NB4 (cell line): Measurements from ENCODE around the gene EML3.
A peak's percentile ranks its signal among the peaks of the same experiment; 100 is the strongest.

Experiments used
- DNase-seq: peaks from one replicate; pipeline ENCODE4 v3.0.0; 2010; ENCODE audit warnings: low read depth
- H3K4me3 ChIP-seq: one replicate; pipeline ENCODE4 v1.5.1; 2011; ENCODE audit warnings: mild to moderate bottlenecking, low read depth, low read length, moderate library complexity
- MYC ChIP-seq: IDR thresholded peaks from 2 replicates; pipeline ENCODE4 v1.6.1; 2011; ENCODE audit warnings: low read depth, low read length
- POLR2A ChIP-seq: IDR thresholded peaks from 2 replicates; pipeline ENCODE4 v1.6.1; 2011; ENCODE audit warnings: mild to moderate bottlenecking; ENCODE audit not compliant: insufficient read length; ENCODE audit errors: extremely low read depth
- TF ChIP-seq, protein P1 (sequence below): IDR thresholded peaks from one replicate; pipeline ENCODE4 v1.5.1; 2012; ENCODE audit warnings: low read depth, low read length
- TF ChIP-seq, protein P2 (sequence below): IDR thresholded peaks from 2 replicates; pipeline ENCODE4 v1.6.1; 2011; ENCODE audit warnings: low read depth, low read length

Gene EML3

DNA sequence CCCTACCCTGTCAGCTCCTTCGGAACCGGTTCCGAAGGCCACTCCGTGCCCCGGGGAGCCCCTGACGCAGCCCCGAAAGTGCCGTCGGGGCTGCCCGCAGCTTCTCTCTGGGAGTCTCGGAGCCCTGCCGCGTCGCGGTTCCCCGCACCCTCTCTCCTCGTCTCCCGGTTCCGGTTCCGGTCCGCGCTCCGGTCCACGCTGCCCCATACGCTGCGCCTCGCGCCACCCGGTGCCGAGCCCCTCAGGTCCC is 11.5 kb downstream of the EML3 start:
- peak; percentile 60 for DNase-seq
- no peak for TF ChIP-seq POLR2A
- no peak; the same call in 1 of the 2 replicates for TF ChIP-seq MYC
- TF ChIP-seq, protein P1, sequence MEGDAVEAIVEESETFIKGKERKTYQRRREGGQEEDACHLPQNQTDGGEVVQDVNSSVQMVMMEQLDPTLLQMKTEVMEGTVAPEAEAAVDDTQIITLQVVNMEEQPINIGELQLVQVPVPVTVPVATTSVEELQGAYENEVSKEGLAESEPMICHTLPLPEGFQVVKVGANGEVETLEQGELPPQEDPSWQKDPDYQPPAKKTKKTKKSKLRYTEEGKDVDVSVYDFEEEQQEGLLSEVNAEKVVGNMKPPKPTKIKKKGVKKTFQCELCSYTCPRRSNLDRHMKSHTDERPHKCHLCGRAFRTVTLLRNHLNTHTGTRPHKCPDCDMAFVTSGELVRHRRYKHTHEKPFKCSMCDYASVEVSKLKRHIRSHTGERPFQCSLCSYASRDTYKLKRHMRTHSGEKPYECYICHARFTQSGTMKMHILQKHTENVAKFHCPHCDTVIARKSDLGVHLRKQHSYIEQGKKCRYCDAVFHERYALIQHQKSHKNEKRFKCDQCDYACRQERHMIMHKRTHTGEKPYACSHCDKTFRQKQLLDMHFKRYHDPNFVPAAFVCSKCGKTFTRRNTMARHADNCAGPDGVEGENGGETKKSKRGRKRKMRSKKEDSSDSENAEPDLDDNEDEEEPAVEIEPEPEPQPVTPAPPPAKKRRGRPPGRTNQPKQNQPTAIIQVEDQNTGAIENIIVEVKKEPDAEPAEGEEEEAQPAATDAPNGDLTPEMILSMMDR: no peak
- TF ChIP-seq, protein P2, sequence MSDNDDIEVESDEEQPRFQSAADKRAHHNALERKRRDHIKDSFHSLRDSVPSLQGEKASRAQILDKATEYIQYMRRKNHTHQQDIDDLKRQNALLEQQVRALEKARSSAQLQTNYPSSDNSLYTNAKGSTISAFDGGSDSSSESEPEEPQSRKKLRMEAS: no peak; the same call in 1 of the 2 replicates
- H3K4me3 ChIP-seq: peak overlapping the region; percentile 93

DNA sequence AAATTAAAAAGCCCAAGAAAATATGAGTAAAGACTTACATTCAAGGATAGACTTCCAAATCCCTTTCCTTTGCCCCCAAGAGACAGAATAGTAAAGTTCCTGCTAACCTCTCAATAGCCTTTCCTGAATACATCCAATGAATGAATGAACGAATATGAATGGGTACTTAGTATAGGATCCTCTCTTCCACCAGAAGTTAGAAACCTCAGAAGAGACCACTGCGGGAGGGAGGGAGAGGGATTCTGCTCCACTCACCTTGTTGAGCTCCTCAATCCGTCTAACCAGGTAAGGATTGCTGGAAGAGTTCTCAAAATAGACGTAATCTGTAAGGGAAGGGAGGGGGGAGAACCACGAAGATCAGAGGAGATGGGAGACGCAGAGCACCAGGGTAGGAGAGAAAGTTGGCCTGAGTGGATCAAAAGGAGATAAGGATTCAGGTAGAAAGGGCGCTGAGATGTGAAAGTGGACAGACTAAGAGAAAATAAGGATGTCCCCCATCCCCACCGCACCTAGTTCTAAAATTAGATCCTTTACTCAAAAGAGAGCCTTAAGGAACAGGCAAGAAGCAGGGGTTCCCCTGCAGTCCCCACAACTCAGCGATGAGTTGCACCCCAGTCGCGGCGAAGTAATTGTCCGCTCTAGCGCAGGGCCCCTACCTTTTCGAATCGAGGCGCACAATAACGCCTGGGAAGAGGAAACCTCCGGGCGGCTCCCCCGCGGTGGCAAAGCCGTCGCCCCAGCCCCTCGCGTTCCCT is 12.0 kb downstream of the EML3 start:
- peak overlapping the region; percentile 93 for H3K4me3 ChIP-seq
- TF ChIP-seq, protein P1: no peak
- TF ChIP-seq MYC (no peak), POLR2A (no peak)
- TF ChIP-seq, protein P2: no peak
- peak; percentile 59 for DNase-seq

DNA sequence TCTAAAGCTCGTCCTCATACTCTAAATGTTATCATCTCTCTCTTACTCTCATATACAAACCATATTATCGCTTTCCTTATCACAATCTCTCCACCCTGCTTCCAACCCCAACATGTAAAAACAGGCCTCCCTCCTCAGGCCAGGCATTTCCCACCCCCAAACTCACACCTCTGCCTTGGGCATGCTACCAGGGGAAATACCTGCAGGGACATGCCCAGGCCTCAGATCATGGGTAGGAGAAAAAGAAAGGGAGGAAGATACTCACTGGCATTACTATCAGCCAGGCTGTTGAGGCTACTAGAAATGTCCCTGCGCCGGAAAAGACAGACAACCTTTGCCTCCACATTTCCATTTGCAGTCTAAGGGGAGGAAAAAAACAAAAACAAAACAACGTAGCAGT is 12.7 kb downstream of the EML3 start:
- TF ChIP-seq MYC (no peak), POLR2A (no peak)
- TF ChIP-seq, protein P2: no peak
- TF ChIP-seq, protein P1: no peak
- DNase-seq: no peak
- H3K4me3 ChIP-seq: peak overlapping the region; percentile 93

DNA sequence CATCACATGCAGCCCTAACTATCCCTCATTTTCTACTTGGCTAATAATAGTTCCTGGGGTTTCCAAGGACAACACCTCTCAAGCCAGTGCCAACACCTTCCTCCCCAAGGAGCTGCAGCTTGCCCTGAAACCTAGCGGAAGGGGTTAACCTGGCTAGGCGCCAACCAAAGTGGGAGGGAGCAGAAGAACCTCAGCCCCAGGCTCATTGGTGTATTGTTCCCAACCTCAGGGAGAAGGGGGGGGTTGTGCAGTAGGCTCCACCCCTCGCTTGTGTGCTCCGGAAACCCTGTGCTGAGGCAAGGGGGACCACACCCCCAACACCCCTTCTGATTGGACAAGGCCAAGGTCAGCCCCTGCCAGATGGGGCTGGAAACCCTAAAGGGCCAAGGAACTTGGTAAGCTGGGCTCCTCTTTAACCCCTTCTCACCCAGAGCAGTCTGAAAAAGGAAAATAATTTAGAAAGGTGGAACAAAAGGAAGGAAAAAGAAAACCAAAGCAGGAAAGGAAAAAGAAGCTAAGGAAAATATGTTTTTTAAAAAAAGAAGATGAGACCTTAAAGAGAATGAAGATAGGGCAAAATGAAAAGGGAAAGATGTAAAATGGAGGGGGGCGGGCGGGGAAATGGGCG is 13.4 kb downstream of the EML3 start:
- DNase-seq: peak; percentile 100
- H3K4me3 ChIP-seq: peak overlapping the region; percentile 93
- TF ChIP-seq, protein P1: no peak
- peak; percentile 50; the same call in 1 of the 2 replicates for TF ChIP-seq MYC
- TF ChIP-seq, protein P2: peak; percentile 52
- peak; percentile 36 for TF ChIP-seq POLR2A

DNA sequence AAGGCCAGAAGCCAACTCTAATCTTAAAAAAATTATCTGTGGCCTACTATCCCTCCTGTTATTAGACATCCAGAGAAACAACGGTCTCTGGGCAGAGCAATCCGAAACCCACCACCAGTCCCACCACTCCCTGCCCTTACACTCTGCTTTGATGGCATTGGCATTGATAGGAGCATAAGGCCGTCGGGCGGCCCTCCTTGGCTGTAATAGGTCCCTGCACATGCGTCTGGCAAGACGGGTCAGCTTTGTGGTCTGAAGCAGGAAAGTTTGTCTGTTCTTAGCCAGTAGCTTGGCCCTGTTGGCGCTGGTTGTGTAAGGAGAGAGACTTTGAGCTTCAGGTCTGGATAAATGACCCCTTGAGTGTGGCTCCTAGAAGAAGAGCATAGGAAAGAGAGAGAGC is 17.5 kb downstream of the EML3 start:
- no peak overlapping the region for H3K4me3 ChIP-seq
- DNase-seq: no peak
- TF ChIP-seq MYC (no peak), POLR2A (no peak)
- TF ChIP-seq, protein P1: no peak
- TF ChIP-seq, protein P2: no peak
